Endothelial cell of umbilical vein (primary cell): ENCODE data around the gene SPART. TPM values are rescaled to one million over a fixed set of nuclear protein-coding genes. Genes with fewer than 3 reads are reported as not detected.
A peak's percentile ranks its signal among the peaks of the same experiment; 100 is the strongest.

Experiments used
- BruUV-seq: library from RNA; stranded (reverse); fragments of 400-500 nt; replicated peaks from 2 replicates; lab custom pipeline; 2021; lab: Mats Ljungman, UMichigan
- CTCF ChIA-PET: fragments of 300-600, 350-600 bp; sonication (Branson Sonifier 250); formaldehyde crosslinking; loops from one replicate; lab custom pipeline; 2021; ENCODE audit warnings: antibody characterized with exemption, inconsistent platforms; lab: Charles Lee
- POLR2A ChIA-PET: fragments of 300-600, 350-600 bp; sonication (Branson Sonifier 250); formaldehyde crosslinking; loops from one replicate; lab custom pipeline; 2021; ENCODE audit warnings: antibody characterized with exemption, inconsistent platforms; lab: Charles Lee
- DNase-seq: peaks from one replicate; pipeline ENCODE4 v3.0.0-alpha.2; 2011; ENCODE audit warnings: low read depth, low spot score
- FAIRE-seq: peaks from 2 replicates; lab custom pipeline; 2011; peaks lifted over from hg19 to GRCh38; lab: Jason Lieb, UNC
- H2AFZ ChIP-seq: 2 replicates; pipeline ENCODE4 v1.6.0; 2012; ENCODE audit warnings: low read depth, low read length, control low read depth, inconsistent platforms
- H3K27ac ChIP-seq: 2 replicates; pipeline ENCODE4 v1.5.1; 2011; ENCODE audit warnings: low read depth, mild to moderate bottlenecking, control low read depth, low read length, moderate library complexity; ENCODE audit not compliant: insufficient read depth
- H3K27me3 ChIP-seq, 2 experiments: 2 replicates each; pipeline versions ENCODE4 v1.6.0 to v1.6.1; 2011; ENCODE audit warnings: low read length in 2 of 2, mixed read lengths in 1 of 2; ENCODE audit not compliant: control insufficient read depth in 2 of 2, insufficient read depth in 2 of 2
- H3K36me3 ChIP-seq, 2 experiments: 2 replicates in 1 of 2; 3 replicates in 1 of 2; pipeline ENCODE4 v1.5.1; 2011; ENCODE audit warnings: low read length in 2 of 2, mild to moderate bottlenecking in 1 of 2, moderate library complexity in 1 of 2; ENCODE audit not compliant: control insufficient read depth in 2 of 2, insufficient read depth in 2 of 2; ENCODE audit errors: extremely low read depth in 1 of 2
- H3K4me1 ChIP-seq: 3 replicates; pipeline ENCODE4 v1.5.1; 2011; ENCODE audit warnings: mild to moderate bottlenecking, low read length; ENCODE audit not compliant: control insufficient read depth, insufficient read depth; ENCODE audit errors: extremely low read depth
- H3K4me2 ChIP-seq: 2 replicates; pipeline ENCODE4 v1.6.1; 2011; ENCODE audit warnings: low read length, control low read depth, mixed read lengths; ENCODE audit not compliant: insufficient read depth
- H3K4me3 ChIP-seq, 3 experiments: fragments of 200-600 bp in 1 of 3; sonication (generic), shearing (Covaris generic) in 1 of 3; replicated peaks in 1 of 3; 2 replicates each; pipeline ENCODE4 v1.5.1; 2011 to 2016; ENCODE audit warnings: control low read depth in 3 of 3, low read length in 3 of 3, mild to moderate bottlenecking in 2 of 3, inconsistent platforms in 1 of 3, low read depth in 1 of 3, moderate library complexity in 1 of 3; ENCODE audit not compliant: insufficient read depth in 1 of 3
- H3K79me2 ChIP-seq: 2 replicates; pipeline ENCODE4 v1.6.0; 2012; ENCODE audit warnings: low read length, inconsistent platforms; ENCODE audit not compliant: control insufficient read depth, insufficient read depth
- H3K9ac ChIP-seq: replicated peaks from 2 replicates; pipeline ENCODE3; 2011; ENCODE audit warnings: low read length, control low read depth; ENCODE audit not compliant: insufficient read depth; ENCODE audit errors: extremely low read depth
- H3K9me1 ChIP-seq: replicated peaks from 3 replicates; pipeline ENCODE4 v1.6.0; 2011; ENCODE audit warnings: mild to moderate bottlenecking, low read length; ENCODE audit not compliant: control insufficient read depth, insufficient read depth; ENCODE audit errors: extremely low read depth
- H3K9me3 ChIP-seq: replicated peaks from 2 replicates; pipeline ENCODE4 v1.5.1; 2012; ENCODE audit warnings: low read length, inconsistent platforms; ENCODE audit not compliant: control insufficient read depth, insufficient read depth
- H4K20me1 ChIP-seq: replicated peaks from 2 replicates; pipeline ENCODE3; 2011; ENCODE audit warnings: mild to moderate bottlenecking, low read length; ENCODE audit not compliant: control insufficient read depth, insufficient read depth; ENCODE audit errors: extremely low read depth
- EZH2 ChIP-seq: IDR thresholded peaks from 2 replicates; pipeline ENCODE4 v1.6.1; 2012; ENCODE audit warnings: borderline replicate concordance, low read depth, mild to moderate bottlenecking, moderate library complexity, low read length, inconsistent platforms; ENCODE audit not compliant: severe bottlenecking
- FOS ChIP-seq: IDR thresholded peaks from 2 replicates; pipeline ENCODE4 v1.6.1; 2011; ENCODE audit warnings: mild to moderate bottlenecking, low read length, moderate library complexity, borderline replicate concordance; ENCODE audit not compliant: insufficient read depth
- GATA2 ChIP-seq: IDR thresholded peaks from 2 replicates; pipeline ENCODE4 v1.7.0; 2011; ENCODE audit warnings: low read depth, mild to moderate bottlenecking, moderate library complexity, mixed read lengths, low read length; ENCODE audit not compliant: insufficient read length, insufficient read depth
- JUN ChIP-seq: IDR thresholded peaks from 2 replicates; pipeline ENCODE4 v1.6.1; 2011; ENCODE audit warnings: borderline replicate concordance, low read depth; ENCODE audit not compliant: insufficient read length, insufficient read depth
- MYC ChIP-seq: IDR thresholded peaks from one replicate; pipeline ENCODE4 v1.6.1; 2011; ENCODE audit warnings: mild to moderate bottlenecking, low read depth, low read length
- POLR2A ChIP-seq: IDR thresholded peaks from 2 replicates; pipeline ENCODE4 v1.6.1; 2012; ENCODE audit warnings: low read depth, mild to moderate bottlenecking, control low read depth, low read length
- POLR2AphosphoS5 ChIP-seq: IDR thresholded peaks from 2 replicates; pipeline ENCODE4 v1.6.1; 2012; ENCODE audit warnings: low read depth, mild to moderate bottlenecking, control low read depth, low read length, moderate library complexity; ENCODE audit not compliant: insufficient read depth
- dilution Hi-C: fragments of 300-500 bp; cut with MboI; formaldehyde crosslinking; loops from one replicate; pipeline ENCODE4 v1.15.0; 2019; ENCODE audit warnings: low sequenced_read_pairs; ENCODE audit not compliant: extremely low pct_ligation_motif_present
- intact Hi-C: fragments of 100-400 bp; cut with micrococcal nuclease; formaldehyde crosslinking; loops from one replicate; pipeline ENCODE4 v1.10.0; 2022
- polyA plus RNA-seq, 4 experiments: library from polyadenylated mRNA; depleted of rRNA in 3 of 4; stranded (reverse) in 3 of 4; unstranded in 1 of 4; fragments of >200 nt; gene quantifications; 2 replicates each; pipeline versions ENCODE4 v1.2.1 to v1.2.3, GENCODE V29; 2011 to 2012; ENCODE audit warnings: missing spikeins in 1 of 4
- total RNA-seq: library from RNA; stranded (reverse); gene quantifications from 2 replicates; pipeline ENCODE4 v1.2.3, GENCODE V29; 2021
- TF ChIP-seq, protein P1 (sequence below), 2 donors: IDR thresholded peaks; 1 replicate in 1 of 2; 2 replicates in 1 of 2; pipeline ENCODE4 v1.5.1; 2011; ENCODE audit warnings: low read length in 2 of 2, mild to moderate bottlenecking in 2 of 2, moderate library complexity in 2 of 2, control low read depth in 1 of 2, inconsistent platforms in 1 of 2, low read depth in 1 of 2; ENCODE audit not compliant: insufficient read depth in 1 of 2; ENCODE audit errors: extremely low read depth in 1 of 2
- TF ChIP-seq, protein P2 (sequence below): IDR thresholded peaks from 2 replicates; pipeline ENCODE4 v1.6.1; 2011; ENCODE audit not compliant: insufficient read depth, insufficient read length

Gene SPART
- total and polyA plus RNA-seq, 2 donors (not counting 3 experiments of a cell fraction or from before 2014, with no cell fraction given): 40.8 to 73.6 TPM

DNA sequence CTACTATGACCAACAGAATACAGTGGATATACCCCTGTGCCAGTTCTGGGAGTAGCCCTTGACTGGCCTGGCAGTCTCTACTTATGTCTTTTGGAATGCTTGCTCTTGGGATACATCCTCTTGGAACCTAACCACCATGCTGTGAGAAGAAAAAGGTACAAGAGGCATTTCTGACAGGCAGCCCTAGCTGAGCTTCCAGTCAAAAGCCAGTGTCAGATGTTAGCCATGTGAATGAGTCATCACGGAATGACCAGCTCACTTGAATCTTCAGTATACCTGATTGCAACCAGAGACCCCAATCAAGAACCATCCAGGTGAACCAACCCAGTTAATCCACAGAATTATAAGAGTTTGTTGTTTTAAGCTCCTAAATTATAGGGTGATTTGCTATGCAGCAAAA lies 52.7 kb downstream of the SPART start:
- FAIRE-seq: no peak
- no TSS peak for BruUV-seq

DNA sequence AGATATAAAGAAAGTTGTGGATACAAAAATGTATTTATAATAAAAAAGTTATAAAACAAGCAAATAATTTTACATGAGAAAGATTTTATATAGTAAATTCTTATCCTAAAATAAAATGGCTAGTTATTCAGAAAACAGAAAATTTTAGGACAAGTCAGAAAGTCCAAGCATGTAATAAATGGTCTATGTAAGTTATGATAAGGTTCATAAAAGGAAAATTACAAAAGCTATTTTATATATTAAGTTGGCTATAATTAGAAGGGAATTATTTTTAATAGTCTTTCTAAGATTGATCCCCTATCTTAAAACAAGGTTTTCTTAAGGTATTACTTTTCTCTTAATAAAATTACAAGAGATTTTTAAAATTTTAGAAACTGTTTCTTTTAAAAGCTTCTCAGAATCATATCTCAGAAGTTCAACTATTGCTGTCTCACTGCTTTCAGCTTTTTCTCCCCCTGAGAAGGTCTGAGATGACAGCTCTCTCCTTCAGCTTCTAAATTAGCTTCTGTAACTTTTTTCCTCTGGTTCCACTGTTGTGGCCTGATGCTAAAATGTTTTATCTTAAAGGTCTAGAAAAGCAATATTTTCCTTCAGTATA lies 57.3 kb downstream of the SPART start:
- BruUV-seq: no TSS peak
- ChIA-PET POLR2A (no interaction called here), CTCF (interaction anchor here (0.8 kb wide), 1 partner anchor 447 kb away, joined by 3 read pairs; no protein-coding TSS in a partner anchor)
- Histone ChIP-seq H3K27me3 (no peaks in the 10 kb centered on the region), H3K4me1 (no peaks in the 10 kb centered on the region), H3K9me1 (no peaks in the 10 kb centered on the region), H3K27ac (no peak overlapping the region), H3K9ac (no peak overlapping the region), H3K79me2 (no peaks in the 10 kb centered on the region), H3K9me3 (no peaks in the 10 kb centered on the region), H3K36me3 (no peaks in the 10 kb centered on the region), H3K4me2 (no peak overlapping the region), H4K20me1 (no peaks in the 10 kb centered on the region), H2AFZ (no peak overlapping the region), H3K4me3 (no peak overlapping the region)
- intact Hi-C loops: loop anchor here (10.0 kb wide), 1 partner anchor 696 kb away; no protein-coding TSS in a partner anchor
- TF ChIP-seq FOS (no peak), POLR2AphosphoS5 (no peak), EZH2 (no peak), MYC (no peak), POLR2A (no peak), GATA2 (no peak), JUN (no peak)
- TF ChIP-seq, protein P1, sequence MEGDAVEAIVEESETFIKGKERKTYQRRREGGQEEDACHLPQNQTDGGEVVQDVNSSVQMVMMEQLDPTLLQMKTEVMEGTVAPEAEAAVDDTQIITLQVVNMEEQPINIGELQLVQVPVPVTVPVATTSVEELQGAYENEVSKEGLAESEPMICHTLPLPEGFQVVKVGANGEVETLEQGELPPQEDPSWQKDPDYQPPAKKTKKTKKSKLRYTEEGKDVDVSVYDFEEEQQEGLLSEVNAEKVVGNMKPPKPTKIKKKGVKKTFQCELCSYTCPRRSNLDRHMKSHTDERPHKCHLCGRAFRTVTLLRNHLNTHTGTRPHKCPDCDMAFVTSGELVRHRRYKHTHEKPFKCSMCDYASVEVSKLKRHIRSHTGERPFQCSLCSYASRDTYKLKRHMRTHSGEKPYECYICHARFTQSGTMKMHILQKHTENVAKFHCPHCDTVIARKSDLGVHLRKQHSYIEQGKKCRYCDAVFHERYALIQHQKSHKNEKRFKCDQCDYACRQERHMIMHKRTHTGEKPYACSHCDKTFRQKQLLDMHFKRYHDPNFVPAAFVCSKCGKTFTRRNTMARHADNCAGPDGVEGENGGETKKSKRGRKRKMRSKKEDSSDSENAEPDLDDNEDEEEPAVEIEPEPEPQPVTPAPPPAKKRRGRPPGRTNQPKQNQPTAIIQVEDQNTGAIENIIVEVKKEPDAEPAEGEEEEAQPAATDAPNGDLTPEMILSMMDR (IDR thresholded peaks at IDR 0.05; ENCODE audit: extremely low read depth in 1 of 2, insufficient read depth in 1 of 2, low read depth in 1 of 2, low read length in 2 of 2): no peak
- TF ChIP-seq, protein P2, sequence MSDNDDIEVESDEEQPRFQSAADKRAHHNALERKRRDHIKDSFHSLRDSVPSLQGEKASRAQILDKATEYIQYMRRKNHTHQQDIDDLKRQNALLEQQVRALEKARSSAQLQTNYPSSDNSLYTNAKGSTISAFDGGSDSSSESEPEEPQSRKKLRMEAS: no peak
- no peak for DNase-seq
- no peak for FAIRE-seq
- dilution Hi-C loops: no loop called here

More for the DNA sequence above, 52.7 kb downstream of the SPART start:
- Histone ChIP-seq H3K27ac (no peak overlapping the region), H3K9ac (no peak overlapping the region), H3K4me3 (no peak overlapping the region), H3K4me2 (no peak overlapping the region), H2AFZ (no peak overlapping the region), H3K79me2 (no peaks in the 10 kb centered on the region), H3K36me3 (no peaks in the 10 kb centered on the region), H3K27me3 (no peaks in the 10 kb centered on the region), H3K9me1 (no peaks in the 10 kb centered on the region), H3K4me1 (peaks cover 13% of the 10 kb centered on the region), H4K20me1 (no peaks in the 10 kb centered on the region), H3K9me3 (no peaks in the 10 kb centered on the region)
- CTCF ChIA-PET: interaction anchor here (1.5 to 4.0 kb wide), 2 partner anchors 11 to 18 kb away, joined by 4 to 29 read pairs; no protein-coding TSS in a partner anchor
- dilution Hi-C loops: no loop called here
- intact Hi-C loops: no loop called here
- TF ChIP-seq MYC (no peak), JUN (peak; percentile 30)
- POLR2A ChIA-PET: no interaction called here
- no peak for DNase-seq
